Cardiac atrium fibroblast (primary cell): Measurements from ENCODE around the gene CCL24. TPM values are rescaled to one million over a fixed set of nuclear protein-coding genes. Genes with fewer than 3 reads are reported as not detected.

Experiments used
- total RNA-seq: library from RNA; depleted of rRNA; stranded (reverse); fragments of >200 nt; gene quantifications from 2 replicates; pipeline ENCODE4 v1.2.3, GENCODE V29; 2015

CCL24 gene, protein sequence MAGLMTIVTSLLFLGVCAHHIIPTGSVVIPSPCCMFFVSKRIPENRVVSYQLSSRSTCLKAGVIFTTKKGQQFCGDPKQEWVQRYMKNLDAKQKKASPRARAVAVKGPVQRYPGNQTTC
- not detected in 2 replicates for total RNA-seq

DNA sequence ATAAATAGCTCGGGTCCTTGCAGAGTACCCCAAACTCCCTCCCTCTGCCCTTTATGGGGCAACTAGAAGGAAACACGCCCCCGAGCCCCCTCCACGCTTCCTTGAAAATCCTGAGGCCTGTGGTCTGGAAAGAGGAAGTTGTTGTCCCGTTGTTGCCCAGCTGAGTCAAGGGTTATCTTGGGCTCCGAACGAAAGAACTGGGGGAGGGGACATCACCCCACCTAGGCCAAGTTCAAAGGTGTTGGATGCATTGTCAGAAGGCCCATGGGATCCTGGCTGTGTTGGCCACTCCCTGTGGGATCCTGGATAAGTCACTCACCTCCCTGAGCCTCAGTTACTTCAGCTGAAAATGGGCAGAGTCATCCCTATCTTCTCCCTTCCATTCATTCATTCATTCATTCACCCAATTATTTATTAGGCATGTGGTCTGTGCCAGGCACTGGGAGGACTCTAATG, at the start of gene CCL24:
Gene CCL24, minus strand, starts transcription at position 26 of the 456 bp plus-strand sequence. CDS start 91 bp downstream, outside the sequence.

DNA sequence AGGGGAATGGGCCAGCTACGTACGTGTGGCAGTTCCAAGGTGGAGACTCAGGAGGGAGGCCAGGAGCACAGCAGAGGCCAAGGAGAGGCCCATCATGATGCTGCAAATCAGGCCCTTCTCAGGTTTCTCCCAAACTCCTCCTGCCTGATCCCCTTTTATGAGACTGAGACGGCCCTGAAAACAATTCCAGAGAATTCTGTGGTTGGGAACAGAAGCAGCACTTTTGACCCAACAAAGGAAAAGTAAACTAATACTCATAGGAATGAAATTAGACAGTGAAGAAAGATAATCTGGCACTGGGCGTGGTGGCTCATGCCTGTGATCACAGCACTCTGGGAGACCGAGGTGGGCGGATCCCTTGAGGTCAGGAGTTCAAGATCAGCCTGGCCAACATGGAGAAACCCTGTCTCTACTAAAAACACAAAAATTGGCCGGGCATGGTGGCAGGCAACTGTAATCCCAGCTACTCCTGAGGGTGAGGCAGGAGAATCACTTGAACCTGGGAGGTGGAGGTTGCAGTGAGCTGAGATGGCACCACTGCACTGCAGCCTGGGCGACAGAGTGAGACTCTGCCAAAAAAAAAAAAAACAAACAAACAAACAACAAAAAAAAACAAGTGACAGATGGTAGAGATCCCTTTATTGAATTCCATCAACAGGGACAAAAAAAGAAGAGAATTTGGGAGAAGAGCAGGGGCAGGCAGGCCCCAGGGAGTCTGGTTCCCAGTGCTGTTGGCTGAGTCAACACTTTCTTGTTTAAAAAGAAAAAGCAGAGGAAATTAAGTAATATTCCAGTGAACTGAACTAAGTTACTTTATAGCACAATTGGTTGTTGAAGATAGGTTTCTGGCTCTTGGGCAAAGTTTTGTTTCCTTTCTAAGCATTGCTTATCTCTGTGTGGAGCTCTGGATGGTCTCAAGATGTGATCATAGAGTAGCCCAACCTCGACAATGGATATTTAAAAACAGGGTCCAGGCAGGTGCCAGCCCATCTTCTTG, 41.2 kb downstream of the CCL24 start, which contains the start of gene CCL26:
Gene CCL26, minus strand, starts transcription at position 131 of the 997 bp plus-strand sequence. Its CDS starts 35 bp downstream, at position 96.

Other genes starting within 250 kb of the CCL24 start
- 3.1 and 5.0 TPM in 2 replicates for gene HIP1, start 74.9 kb downstream of the CCL24 start, total RNA-seq
- gene CCL26, start 41.6 kb downstream of the CCL24 start, total RNA-seq, result not detected in 2 replicates
- gene RHBDD2, start 65.2 kb upstream of the CCL24 start, total RNA-seq, result 42.1 and 48.3 TPM in 2 replicates
- 67.0 and 68.5 TPM in 2 replicates for gene POR, start 101.3 kb upstream of the CCL24 start, total RNA-seq
- gene TMEM120A, start 180.8 kb upstream of the CCL24 start, total RNA-seq, result 14.4 and 17.9 TPM in 2 replicates
- gene STYXL1, start 234.2 kb upstream of the CCL24 start, total RNA-seq, result 39.7 and 60.3 TPM in 2 replicates
- 66.4 and 86.8 TPM in 2 replicates for gene MDH2, start 234.3 kb upstream of the CCL24 start, total RNA-seq